Activated CD8-positive, alpha-beta memory T cell treated with anti-CD3 and anti-CD28 coated beads, Interleukin-2, amount 50 U/mL, for 24 hours (primary cell): ENCODE data around the gene CBR3.
"Not testable (repeated sequence)": the region's sequence is repeated elsewhere in the genome, so short reads cannot be mapped to it uniquely, and the experiment has no call there.

Experiments used
- DNase-seq: peaks from one replicate; pipeline ENCODE4 v3.0.0-alpha.2; 2020; ENCODE audit errors: extremely low read depth

Gene CBR3

GRCh38 chr21:36134803-36135390, at the start of gene CBR3:
CBR3 (plus strand) TSS chr21:36135079; CDS start chr21:36135193, 114 bp downstream.
- no peak for DNase-seq

- no peak for DNase-seq
Measured at GRCh38 chr21:36087362-36088138, 47.3 kb upstream of the CBR3 start.

- DNase-seq = no peak
Measured at GRCh38 chr21:36089946-36090345, 44.9 kb upstream of the CBR3 start.

- no peak for DNase-seq
Measured at GRCh38 chr21:36092681-36093080, 42.2 kb upstream of the CBR3 start.

GRCh38 chr21:36093512-36093911, 41.4 kb upstream of the CBR3 start:
- no peak for DNase-seq

- no peak for DNase-seq
Measured at GRCh38 chr21:36096398-36097290, 38.2 kb upstream of the CBR3 start.

GRCh38 chr21:36097427-36098181, 37.3 kb upstream of the CBR3 start:
- no peak for DNase-seq

GRCh38 chr21:36098182-36098532, 36.7 kb upstream of the CBR3 start:
- no peak for DNase-seq

GRCh38 chr21:36099000-36099399, 35.9 kb upstream of the CBR3 start:
- no peak for DNase-seq

GRCh38 chr21:36099695-36100211, 35.1 kb upstream of the CBR3 start:
- DNase-seq = not testable (repeated sequence)

GRCh38 chr21:36100971-36101641, 33.8 kb upstream of the CBR3 start:
- DNase-seq = no peak

GRCh38 chr21:36103434-36103833, 31.4 kb upstream of the CBR3 start:
- DNase-seq = no peak

- DNase-seq = no peak
Measured at GRCh38 chr21:36104317-36105300, 30.3 kb upstream of the CBR3 start.

- no peak for DNase-seq
Measured at GRCh38 chr21:36105327-36105842, 29.5 kb upstream of the CBR3 start.

GRCh38 chr21:36109868-36110267, 25.0 kb upstream of the CBR3 start:
- DNase-seq = no peak

- no peak for DNase-seq
Measured at GRCh38 chr21:36111238-36111637, 23.6 kb upstream of the CBR3 start.

GRCh38 chr21:36113647-36114428, 21.0 kb upstream of the CBR3 start:
- DNase-seq = no peak

- DNase-seq = no peak
Measured at GRCh38 chr21:36115138-36115730, 19.6 kb upstream of the CBR3 start.
